Measurements from ENCODE around the gene SPAG7.
"Not testable (repeated sequence)": the region's sequence is repeated elsewhere in the genome, so short reads cannot be mapped to it uniquely, and the experiment has no call there.

SPAG7 gene

GRCh38 chr17:4914551-4914950, 53.1 kb downstream of the SPAG7 start:
- not testable (repeated sequence) for H3K36me3 ChIP-seq (ENCODE audit: control insufficient read depth in 2 of 2, insufficient read depth in 1 of 2, low read length in 2 of 2); H3K9me3 ChIP-seq (ENCODE audit: control insufficient read depth, insufficient read depth, low read depth, low read length); H3K4me3 ChIP-seq (ENCODE audit: low read depth, low read length); H3K4me1 ChIP-seq (ENCODE audit: control insufficient read depth, insufficient read depth, low read length); H3K27ac ChIP-seq (ENCODE audit: extremely low read depth, low read depth, low read length)
- peak; percentile 86 for TF ChIP-seq ZNF121 (tag by site-specific recombination; IDR thresholded peaks at IDR 0.05)
- CTCF ChIA-PET = interaction anchor here (0.6 to 1.0 kb wide), 3 partner anchors 108 to 335 kb away, joined by 3 to 5 read pairs (median 3); no protein-coding TSS in a partner anchor
- POLR2A ChIA-PET = interaction anchor here (0.9 to 1.3 kb wide), 2 partner anchors 12 to 25 kb away, joined by 3 read pairs; partner anchors contain the start of genes RNF167 and SLC25A11

- Histone ChIP-seq H3K9me3 (ENCODE audit: control insufficient read depth, insufficient read depth, low read depth, low read length) (no peaks in the 10 kb centered on the region), H3K36me3 (ENCODE audit: control insufficient read depth in 2 of 2, insufficient read depth in 1 of 2, low read length in 2 of 2) (no peaks in the 10 kb centered on the region; a peak in 1 of 3 replicates), H3K27ac (ENCODE audit: extremely low read depth, low read depth, low read length) (no peak overlapping the region), H3K4me3 (ENCODE audit: low read depth, low read length) (no peak overlapping the region), H3K4me1 (ENCODE audit: control insufficient read depth, insufficient read depth, low read length) (no peaks in the 10 kb centered on the region; the same call in 1 of the 2 replicates)
- POLR2A ChIA-PET = interaction anchor here (0.6 to 1.3 kb wide), 5 partner anchors 9 to 195 kb away, joined by 3 to 7 read pairs (median 5); partner anchors contain the start of genes RNF167 and SLC25A11
- no peak for TF ChIP-seq KLF7 (tag by site-specific recombination; IDR thresholded peaks at IDR 0.05; ENCODE audit: borderline replicate concordance)
- peak; percentile 74 for TF ChIP-seq ZNF341 (tag by site-specific recombination; IDR thresholded peaks at IDR 0.05; ENCODE audit: low read depth)
- no peak for TF ChIP-seq ZBTB17 (tag by site-specific recombination; IDR thresholded peaks at IDR 0.05)
- CTCF ChIA-PET = interaction anchor here (0.6 to 1.6 kb wide), 9 partner anchors 9 to 1262 kb away, joined by 3 to 6 read pairs (median 4); no protein-coding TSS in a partner anchor
These were observed 53.6 kb downstream of the SPAG7 start for GRCh38 chr17:4913994-4914393.
